H9 (cell line): ENCODE data around the gene LZTR1. TPM values are rescaled to one million over a fixed set of nuclear protein-coding genes. Genes with fewer than 3 reads are reported as not detected.
"Not testable (repeated sequence)": the region's sequence is repeated elsewhere in the genome, so short reads cannot be mapped to it uniquely, and the experiment has no call there.

Experiments
- DNase-seq: peaks from one replicate; pipeline ENCODE4 v3.0.0-alpha.2; 2017
- H2AFZ ChIP-seq: one replicate; pipeline ENCODE4 v1.6.1; 2013; ENCODE audit warnings: mild to moderate bottlenecking, low read length, control low read depth, moderate library complexity
- H2AK5ac ChIP-seq: 2 replicates; pipeline ENCODE4 v1.6.1; 2013; ENCODE audit warnings: low read length, control low read depth, mixed read lengths; ENCODE audit not compliant: insufficient read length
- H2BK120ac ChIP-seq: one replicate; pipeline ENCODE4 v1.6.1; 2013; ENCODE audit warnings: low read depth, mild to moderate bottlenecking, low read length, control low read depth, inconsistent platforms; ENCODE audit not compliant: poor library complexity, severe bottlenecking
- H2BK12ac ChIP-seq: 2 replicates; pipeline ENCODE4 v1.6.1; 2013; ENCODE audit warnings: low read length, control low read depth, mixed read lengths, low read depth; ENCODE audit not compliant: insufficient read length
- H2BK15ac ChIP-seq: 2 replicates; pipeline ENCODE4 v1.6.1; 2013; ENCODE audit warnings: low read depth, low read length, control low read depth
- H2BK20ac ChIP-seq: one replicate; pipeline ENCODE4 v1.6.1; 2013; ENCODE audit warnings: low read depth, mild to moderate bottlenecking, low read length, control low read depth, inconsistent platforms; ENCODE audit not compliant: poor library complexity, severe bottlenecking
- H2BK5ac ChIP-seq: 2 replicates; pipeline ENCODE4 v1.6.1; 2013; ENCODE audit warnings: low read length, control low read depth, mixed read lengths; ENCODE audit not compliant: insufficient read length
- H3K14ac ChIP-seq: 2 replicates; pipeline ENCODE4 v1.6.1; 2013; ENCODE audit warnings: low read length, control low read depth; ENCODE audit not compliant: insufficient read depth
- H3K18ac ChIP-seq: 2 replicates; pipeline ENCODE4 v1.6.1; 2013; ENCODE audit warnings: low read depth, mild to moderate bottlenecking, mixed read lengths, low read length, control low read depth; ENCODE audit not compliant: insufficient read length
- H3K23ac ChIP-seq: 2 replicates; pipeline ENCODE4 v1.6.1; 2013; ENCODE audit warnings: low read length, control low read depth, mixed read lengths, low read depth; ENCODE audit not compliant: insufficient read length
- H3K23me2 ChIP-seq: 2 replicates; pipeline ENCODE4 v1.6.1; 2013; ENCODE audit warnings: low read depth, mild to moderate bottlenecking, mixed read lengths, low read length, control low read depth; ENCODE audit not compliant: insufficient read length, poor library complexity, severe bottlenecking
- H3K27ac ChIP-seq: 2 replicates; pipeline ENCODE4 v1.5.1; 2013; ENCODE audit warnings: low read length, control low read depth, mixed read lengths, low read depth; ENCODE audit not compliant: insufficient read length
- H3K27me3 ChIP-seq: 2 replicates; pipeline ENCODE4 v1.6.1; 2013; ENCODE audit warnings: low read length, control low read depth, inconsistent platforms; ENCODE audit not compliant: insufficient read depth
- H3K4ac ChIP-seq: 2 replicates; pipeline ENCODE4 v1.6.1; 2013; ENCODE audit warnings: low read depth, mild to moderate bottlenecking, control low read depth, inconsistent platforms, low read length, moderate library complexity
- H3K4me1 ChIP-seq: 2 replicates; pipeline ENCODE4 v1.6.1; 2013; ENCODE audit warnings: low read length, control low read depth, inconsistent platforms; ENCODE audit not compliant: insufficient read depth
- H3K4me2 ChIP-seq: 2 replicates; pipeline ENCODE4 v1.6.1; 2013; ENCODE audit warnings: low read length, control low read depth, mixed read lengths; ENCODE audit not compliant: insufficient read length, insufficient read depth
- H3K56ac ChIP-seq: 2 replicates; pipeline ENCODE4 v1.6.1; 2013; ENCODE audit warnings: low read depth, mild to moderate bottlenecking, mixed read lengths, low read length, control low read depth; ENCODE audit not compliant: insufficient read length
- H3K79me1 ChIP-seq: 2 replicates; pipeline ENCODE4 v1.6.1; 2013; ENCODE audit warnings: low read depth, mild to moderate bottlenecking, moderate library complexity, low read length, control low read depth, inconsistent platforms; ENCODE audit not compliant: insufficient read depth, poor library complexity, severe bottlenecking
- H3K79me2 ChIP-seq: 2 replicates; pipeline ENCODE4 v1.6.1; 2013; ENCODE audit warnings: low read length, control low read depth, inconsistent platforms; ENCODE audit not compliant: insufficient read depth
- H3K9ac ChIP-seq: 2 replicates; pipeline ENCODE4 v1.6.1; 2013; ENCODE audit warnings: low read length, control low read depth, mixed read lengths; ENCODE audit not compliant: insufficient read length; ENCODE audit errors: extremely low read depth
- H3K9me3 ChIP-seq: one replicate; pipeline ENCODE4 v1.6.1; 2013; ENCODE audit warnings: low read depth, low read length, inconsistent platforms; ENCODE audit not compliant: control insufficient read depth
- H3T11ph ChIP-seq: one replicate; pipeline ENCODE4 v1.6.1; 2013; ENCODE audit warnings: mild to moderate bottlenecking, low read length, control low read depth, inconsistent platforms
- H4K20me1 ChIP-seq: one replicate; pipeline ENCODE4 v1.6.1; 2013; ENCODE audit not compliant: control insufficient read depth, insufficient read length, insufficient read depth
- H4K5ac ChIP-seq: 2 replicates; pipeline ENCODE4 v1.6.1; 2013; ENCODE audit warnings: low read depth, mild to moderate bottlenecking, mixed read lengths, low read length, control low read depth; ENCODE audit not compliant: insufficient read length
- H4K8ac ChIP-seq: replicated peaks from 2 replicates; pipeline ENCODE4 v1.6.1; 2013; ENCODE audit warnings: low read length, control low read depth, mixed read lengths, low read depth; ENCODE audit not compliant: insufficient read length
- H4K91ac ChIP-seq: 2 replicates; pipeline ENCODE4 v1.6.1; 2013; ENCODE audit warnings: low read depth, mild to moderate bottlenecking, moderate library complexity, mixed read lengths, low read length, control low read depth; ENCODE audit not compliant: insufficient read length
- H3K27ac Mint-ChIP-seq, 3 experiments: 2 replicates in 2 of 3; 3 replicates in 1 of 3; pipeline ENCODE4 v1.8.0; 2020 to 2021; ENCODE audit warnings: mixed read lengths in 3 of 3, mild to moderate bottlenecking in 1 of 3, moderate library complexity in 1 of 3
- H3K27me3 Mint-ChIP-seq: 2 replicates; pipeline ENCODE4 v1.8.0; 2021; ENCODE audit warnings: low read depth, mild to moderate bottlenecking, moderate library complexity, mixed read lengths
- H3K36me3 Mint-ChIP-seq, 3 experiments: 2 replicates in 2 of 3; 3 replicates in 1 of 3; pipeline ENCODE4 v1.8.0; 2020 to 2021; ENCODE audit warnings: low read depth in 3 of 3, mixed read lengths in 3 of 3; ENCODE audit not compliant: insufficient read depth in 1 of 3
- H3K4me1 Mint-ChIP-seq, 2 experiments: 2 replicates each; pipeline ENCODE4 v1.8.0; 2020; ENCODE audit warnings: mixed read lengths in 2 of 2
- H3K4me3 Mint-ChIP-seq, 2 experiments: 2 replicates in 1 of 2; 3 replicates in 1 of 2; pipeline ENCODE4 v1.8.0; 2020 to 2021; ENCODE audit warnings: mild to moderate bottlenecking in 2 of 2, mixed read lengths in 2 of 2, moderate library complexity in 1 of 2
- H3K9me3 Mint-ChIP-seq, 2 experiments: 2 replicates in 1 of 2; 3 replicates in 1 of 2; pipeline ENCODE4 v1.8.0; 2020; ENCODE audit warnings: mild to moderate bottlenecking in 2 of 2, mixed read lengths in 2 of 2, moderate library complexity in 1 of 2
- CTCF ChIP-seq: fragments of 200-600 bp; sonication (generic); conservative IDR thresholded peaks from 3 replicates; pipeline ENCODE4 v1.8.0; 2021; ENCODE audit warnings: antibody characterized with exemption, mild to moderate bottlenecking
- WGBS: extraction: QIAGEN DNeasy Blood & Tissue Kit; methylation state at CpG from one replicate; pipeline ENCODE4 v1.1.7; 2013; ENCODE audit warnings: missing lambda C conversion rate, low lambda C conversion rate, mixed read lengths; ENCODE audit not compliant: insufficient read length; ENCODE audit errors: extremely low coverage; 5-methylcytosine and 5-hydroxymethylcytosine counted together
- total RNA-seq: library from RNA; stranded (reverse); gene quantifications from 2 replicates; pipeline ENCODE4 v1.2.1, GENCODE V29; 2021

Gene LZTR1
- total RNA-seq, 1 experiment from 2014 or later: 47.0 TPM

- Histone ChIP-seq H2BK20ac (no peak overlapping the region), H2AFZ (no peak overlapping the region), H3K9me3 (no peaks in the 10 kb centered on the region), H3K4me2 (no peak overlapping the region), H3K18ac (no peak overlapping the region), H2BK5ac (no peak overlapping the region), H2BK12ac (no peak overlapping the region), H2BK15ac (no peak overlapping the region), H3K27ac (no peak overlapping the region), H3K23me2 (peaks cover 4% of the 10 kb centered on the region), H3K79me2 (no peaks in the 10 kb centered on the region), H3K79me1 (no peaks in the 10 kb centered on the region), H2BK120ac (no peak overlapping the region), H3K27me3 (no peaks in the 10 kb centered on the region), H4K91ac (no peak overlapping the region), H3K23ac (no peak overlapping the region), H3K4me1 (peaks cover 5% of the 10 kb centered on the region; the same call in 1 of the 2 replicates), H3K14ac (no peak overlapping the region), H4K5ac (no peak overlapping the region), H4K20me1 (no peaks in the 10 kb centered on the region), H3K4ac (no peak overlapping the region), H3K56ac (no peak overlapping the region), H3T11ph (no peak overlapping the region), H4K8ac (no peak overlapping the region), H2AK5ac (no peak overlapping the region), H3K9ac (no peak overlapping the region)
- Mint-ChIP-seq H3K9me3 (no peaks in the 10 kb centered on the region; a peak in 1 of 5 replicates), H3K4me3 (no peak overlapping the region), H3K4me1 (peaks cover 31 to 32% of the 10 kb centered on the region in 2 experiments), H3K36me3 (no peaks in the 10 kb centered on the region), H3K27me3 (peaks cover 25% of the 10 kb centered on the region), H3K27ac (no peak overlapping the region)
- no peak for TF ChIP-seq CTCF
- no peak for DNase-seq
- no CpG with 5 or more reads among the region's 7 CpGs for WGBS
These were observed 65.6 kb downstream of the LZTR1 start for GRCh38 chr22:21047730-21048129.

- not testable (repeated sequence) for H2BK20ac ChIP-seq, H3K36me3 Mint-ChIP-seq, H3K79me2 ChIP-seq, H4K5ac ChIP-seq, H3K4me3 Mint-ChIP-seq, H2BK12ac ChIP-seq, H2BK120ac ChIP-seq, H2AK5ac ChIP-seq, H3K9me3 ChIP-seq, H4K8ac ChIP-seq, H4K91ac ChIP-seq, H3T11ph ChIP-seq, H3K18ac ChIP-seq, H3K56ac ChIP-seq, H2BK15ac ChIP-seq, H2BK5ac ChIP-seq, H3K9ac ChIP-seq, H3K27ac ChIP-seq, H3K14ac ChIP-seq, H3K27me3 ChIP-seq, H3K4me2 ChIP-seq, H3K23me2 ChIP-seq, H2AFZ ChIP-seq, H3K27ac Mint-ChIP-seq, H3K4me1 ChIP-seq, H3K4ac ChIP-seq, DNase-seq, H3K9me3 Mint-ChIP-seq, H4K20me1 ChIP-seq, H3K23ac ChIP-seq, H3K79me1 ChIP-seq
- no CpG with 5 or more reads among the region's 5 CpGs for WGBS
- H3K27me3 Mint-ChIP-seq: peaks cover 19% of the 10 kb centered on the region
- H3K4me1 Mint-ChIP-seq: peaks cover 31 to 35% of the 10 kb centered on the region in 2 experiments
These were observed 66.4 kb downstream of the LZTR1 start for GRCh38 chr22:21048448-21048847.
